WTC11 (cell line): Measurements from ENCODE around the gene MYLK. TPM values are rescaled to one million over a fixed set of nuclear protein-coding genes. Genes with fewer than 3 reads are reported as not detected.

Experiments used
- ATAC-seq: fragments of 200-7000 bp; cut with Tn5 transposase; 2 replicates; pipeline ENCODE4 v1.10.0; 2021; ENCODE audit warnings: mild to moderate bottlenecking, moderate library complexity
- CTCF ChIA-PET: fragments of 300-600 bp; sonication (Branson Sonifier 250); formaldehyde crosslinking; loops from one replicate; lab custom pipeline; 2021; ENCODE audit warnings: antibody characterized with exemption; lab: Charles Lee
- POLR2A ChIA-PET: fragments of 350-600 bp; sonication (Branson Sonifier 250); formaldehyde crosslinking; loops from one replicate; lab custom pipeline; 2021; ENCODE audit warnings: antibody characterized with exemption; lab: Charles Lee
- DNase-seq: peaks from one replicate; pipeline ENCODE4 v3.0.0; 2021; ENCODE audit warnings: low spot score
- H3K27ac Mint-ChIP-seq: 2 replicates; pipeline ENCODE4 v1.8.0; 2021; ENCODE audit warnings: mixed read lengths
- H3K27me3 Mint-ChIP-seq: 2 replicates; pipeline ENCODE4 v1.8.0; 2021; ENCODE audit warnings: low read depth, mild to moderate bottlenecking, moderate library complexity, mixed read lengths
- H3K36me3 Mint-ChIP-seq: 2 replicates; pipeline ENCODE4 v1.8.0; 2021; ENCODE audit warnings: mixed read lengths
- H3K4me1 Mint-ChIP-seq: 2 replicates; pipeline ENCODE4 v1.8.0; 2022; ENCODE audit warnings: mixed read lengths
- H3K4me3 Mint-ChIP-seq: 2 replicates; pipeline ENCODE4 v1.8.0; 2021; ENCODE audit warnings: mild to moderate bottlenecking, moderate library complexity, mixed read lengths
- H3K9me3 Mint-ChIP-seq: 2 replicates; pipeline ENCODE4 v1.8.0; 2021; ENCODE audit warnings: mixed read lengths
- AFF4 ChIP-seq: sonication (generic); formaldehyde crosslinking; IDR thresholded peaks from 2 replicates; pipeline ENCODE4 v1.8.1; 2023; ENCODE audit warnings: mild to moderate bottlenecking, missing genetic modification reagents, borderline replicate concordance
- ATF2 ChIP-seq: sonication (generic); formaldehyde crosslinking; IDR thresholded peaks from 2 replicates; pipeline ENCODE4 v1.8.1; 2022; ENCODE audit warnings: low read depth, missing genetic modification reagents, borderline replicate concordance
- ATF6 ChIP-seq: sonication (generic); formaldehyde crosslinking; IDR thresholded peaks from 2 replicates; pipeline ENCODE4 v1.8.1; 2023; ENCODE audit warnings: mild to moderate bottlenecking, missing genetic modification reagents
- FOXK1 ChIP-seq: sonication (generic); formaldehyde crosslinking; IDR thresholded peaks from 2 replicates; pipeline ENCODE4 v1.8.0; 2022; ENCODE audit warnings: mild to moderate bottlenecking, moderate library complexity, missing genetic modification reagents
- GABPB1 ChIP-seq: sonication (generic); formaldehyde crosslinking; IDR thresholded peaks from 2 replicates; pipeline ENCODE4 v1.8.1; 2023; ENCODE audit warnings: mild to moderate bottlenecking, missing genetic modification reagents
- IRF2 ChIP-seq: sonication (generic); formaldehyde crosslinking; IDR thresholded peaks from 2 replicates; pipeline ENCODE4 v1.8.0; 2022; ENCODE audit warnings: low read depth, missing genetic modification reagents, borderline replicate concordance
- NFATC4 ChIP-seq: fragments of 250-450 bp; sonication (Bioruptor Pico); IDR thresholded peaks from 2 replicates; pipeline ENCODE4 v1.9.0; 2021; ENCODE audit warnings: mild to moderate bottlenecking
- NR3C1 ChIP-seq: sonication (generic); formaldehyde crosslinking; conservative IDR thresholded peaks from 2 replicates; pipeline ENCODE4 v1.8.1; 2023; ENCODE audit warnings: low read depth, mild to moderate bottlenecking, missing genetic modification reagents
- RELA ChIP-seq: sonication (generic); formaldehyde crosslinking; IDR thresholded peaks from 2 replicates; pipeline ENCODE4 v1.8.1; 2022; ENCODE audit warnings: missing genetic modification reagents, mild to moderate bottlenecking, borderline replicate concordance
- SOX15 ChIP-seq: fragments of 250-450 bp; sonication (Bioruptor Pico); IDR thresholded peaks from 2 replicates; pipeline ENCODE4 v1.9.0; 2021; ENCODE audit warnings: mild to moderate bottlenecking
- TEAD1 ChIP-seq: sonication (generic); formaldehyde crosslinking; IDR thresholded peaks from 2 replicates; pipeline ENCODE4 v1.8.0; 2022; ENCODE audit warnings: mild to moderate bottlenecking, missing genetic modification reagents
- TP53 ChIP-seq: sonication (generic); formaldehyde crosslinking; IDR thresholded peaks from 2 replicates; pipeline ENCODE4 v1.8.1; 2023; ENCODE audit warnings: mild to moderate bottlenecking, missing genetic modification reagents
- ZBTB21 ChIP-seq: sonication (generic); formaldehyde crosslinking; IDR thresholded peaks from 2 replicates; pipeline ENCODE4 v1.8.1; 2023; ENCODE audit warnings: mild to moderate bottlenecking, missing genetic modification reagents, borderline replicate concordance
- ZNF219 ChIP-seq: sonication (generic); formaldehyde crosslinking; IDR thresholded peaks from 2 replicates; pipeline ENCODE4 v1.8.0; 2023; ENCODE audit warnings: missing genetic modification reagents, mild to moderate bottlenecking, borderline replicate concordance
- ZNF416 ChIP-seq: fragments of 250-450 bp; sonication (Bioruptor Pico); IDR thresholded peaks from 2 replicates; pipeline ENCODE4 v1.9.0; 2021; ENCODE audit warnings: mild to moderate bottlenecking, inconsistent platforms
- total RNA-seq: library from RNA; stranded (reverse); gene quantifications from 3 replicates; pipeline ENCODE4 v1.2.3, GENCODE V29; 2021
- TF ChIP-seq, protein P1 (sequence below): sonication (generic); formaldehyde crosslinking; IDR thresholded peaks from 2 replicates; pipeline ENCODE4 v1.8.0; 2022; ENCODE audit warnings: mild to moderate bottlenecking, missing genetic modification reagents
- TF ChIP-seq, protein P2 (sequence below): sonication (generic); formaldehyde crosslinking; conservative IDR thresholded peaks from 2 replicates; pipeline ENCODE4 v1.8.1; 2023; ENCODE audit warnings: mild to moderate bottlenecking, low read depth, missing genetic modification reagents, moderate library complexity

Gene MYLK
- total RNA-seq, 1 experiment from 2014 or later: 10.4 TPM

- Mint-ChIP-seq H3K36me3 (peaks cover 12% of the 10 kb centered on the region), H3K4me1 (peaks cover 10% of the 10 kb centered on the region), H3K9me3 (peaks cover 28% of the 10 kb centered on the region), H3K27me3 (no peaks in the 10 kb centered on the region; the same call in 1 of the 2 replicates), H3K4me3 (no peak overlapping the region), H3K27ac (no peak overlapping the region)
- CTCF ChIA-PET: interaction anchor here (1.1 kb wide), 1 partner anchor 30 kb away, joined by 3 read pairs; no protein-coding TSS in a partner anchor
- POLR2A ChIA-PET: no interaction called here
- ATAC-seq (no peak), DNase-seq (no peak)
- no peak for TF ChIP-seq ATF2 (CRISPR knock-in tag)
- TF ChIP-seq ZNF219: no peak
- TF ChIP-seq TP53 (CRISPR knock-in tag): no peak
- no peak for TF ChIP-seq GABPB1 (CRISPR knock-in tag)
- no peak for TF ChIP-seq FOXK1 (CRISPR knock-in tag)
- TF ChIP-seq, protein P1, sequence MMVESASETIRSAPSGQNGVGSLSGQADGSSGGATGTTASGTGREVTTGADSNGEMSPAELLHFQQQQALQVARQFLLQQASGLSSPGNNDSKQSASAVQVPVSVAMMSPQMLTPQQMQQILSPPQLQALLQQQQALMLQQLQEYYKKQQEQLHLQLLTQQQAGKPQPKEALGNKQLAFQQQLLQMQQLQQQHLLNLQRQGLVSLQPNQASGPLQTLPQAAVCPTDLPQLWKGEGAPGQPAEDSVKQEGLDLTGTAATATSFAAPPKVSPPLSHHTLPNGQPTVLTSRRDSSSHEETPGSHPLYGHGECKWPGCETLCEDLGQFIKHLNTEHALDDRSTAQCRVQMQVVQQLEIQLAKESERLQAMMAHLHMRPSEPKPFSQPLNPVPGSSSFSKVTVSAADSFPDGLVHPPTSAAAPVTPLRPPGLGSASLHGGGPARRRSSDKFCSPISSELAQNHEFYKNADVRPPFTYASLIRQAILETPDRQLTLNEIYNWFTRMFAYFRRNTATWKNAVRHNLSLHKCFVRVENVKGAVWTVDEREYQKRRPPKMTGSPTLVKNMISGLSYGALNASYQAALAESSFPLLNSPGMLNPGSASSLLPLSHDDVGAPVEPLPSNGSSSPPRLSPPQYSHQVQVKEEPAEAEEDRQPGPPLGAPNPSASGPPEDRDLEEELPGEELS: no peak
- TF ChIP-seq IRF2 (CRISPR knock-in tag): no peak
- no peak for TF ChIP-seq NR3C1
- TF ChIP-seq, protein P2, sequence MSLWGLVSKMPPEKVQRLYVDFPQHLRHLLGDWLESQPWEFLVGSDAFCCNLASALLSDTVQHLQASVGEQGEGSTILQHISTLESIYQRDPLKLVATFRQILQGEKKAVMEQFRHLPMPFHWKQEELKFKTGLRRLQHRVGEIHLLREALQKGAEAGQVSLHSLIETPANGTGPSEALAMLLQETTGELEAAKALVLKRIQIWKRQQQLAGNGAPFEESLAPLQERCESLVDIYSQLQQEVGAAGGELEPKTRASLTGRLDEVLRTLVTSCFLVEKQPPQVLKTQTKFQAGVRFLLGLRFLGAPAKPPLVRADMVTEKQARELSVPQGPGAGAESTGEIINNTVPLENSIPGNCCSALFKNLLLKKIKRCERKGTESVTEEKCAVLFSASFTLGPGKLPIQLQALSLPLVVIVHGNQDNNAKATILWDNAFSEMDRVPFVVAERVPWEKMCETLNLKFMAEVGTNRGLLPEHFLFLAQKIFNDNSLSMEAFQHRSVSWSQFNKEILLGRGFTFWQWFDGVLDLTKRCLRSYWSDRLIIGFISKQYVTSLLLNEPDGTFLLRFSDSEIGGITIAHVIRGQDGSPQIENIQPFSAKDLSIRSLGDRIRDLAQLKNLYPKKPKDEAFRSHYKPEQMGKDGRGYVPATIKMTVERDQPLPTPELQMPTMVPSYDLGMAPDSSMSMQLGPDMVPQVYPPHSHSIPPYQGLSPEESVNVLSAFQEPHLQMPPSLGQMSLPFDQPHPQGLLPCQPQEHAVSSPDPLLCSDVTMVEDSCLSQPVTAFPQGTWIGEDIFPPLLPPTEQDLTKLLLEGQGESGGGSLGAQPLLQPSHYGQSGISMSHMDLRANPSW: no peak
- no peak for TF ChIP-seq RELA (CRISPR knock-in tag)
- no peak for TF ChIP-seq TEAD1 (CRISPR knock-in tag)
- no peak for TF ChIP-seq SOX15 (CRISPR knock-in tag)
- no peak for TF ChIP-seq ATF6 (CRISPR knock-in tag)
- no peak for TF ChIP-seq NFATC4 (CRISPR knock-in tag)
- no peak for TF ChIP-seq ZNF416 (CRISPR knock-in tag)
- no peak for TF ChIP-seq AFF4
- no peak for TF ChIP-seq ZBTB21
These were observed 50.7 kb downstream of the MYLK start for GRCh38 chr3:123833398-123833785.
